Hematopoietic multipotent progenitor cell treated with erythropoietin and hydrocortisone succinate and interleukin-3 and kit ligand, for 17 days (in vitro differentiated cells): ENCODE data around the gene HOXC11.

Source experiments
- DNase-seq: peaks from one replicate; pipeline ENCODE4 v3.0.0-alpha.2; 2015; ENCODE audit warnings: low spot score

Gene HOXC11

GRCh38 chr12:53956914-53957536 is 15.9 kb upstream of the HOXC11 start:
- no peak for DNase-seq

DNA sequence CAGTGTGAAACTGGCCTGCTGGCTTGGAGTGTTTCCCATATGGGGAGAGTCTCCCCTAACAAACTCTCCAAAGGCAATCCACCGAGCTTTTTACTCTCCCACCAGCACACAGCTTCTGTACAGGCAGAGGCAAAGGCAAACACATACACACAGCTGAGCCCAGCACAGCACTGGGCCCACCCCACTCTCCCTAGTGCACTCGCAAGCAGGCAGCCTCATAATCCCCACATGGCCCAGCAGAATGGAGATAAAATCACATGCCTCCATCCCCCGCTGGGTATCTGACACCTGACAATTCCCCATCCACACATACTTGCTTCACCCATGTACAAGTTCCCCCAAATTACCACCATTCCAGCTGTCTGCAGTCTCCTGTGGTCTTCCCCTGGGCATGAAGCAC is 14.8 kb upstream of the HOXC11 start:
- DNase-seq: no peak

- no peak for DNase-seq
Observed at GRCh38 chr12:53959314-53959713, 13.6 kb upstream of the HOXC11 start.

DNA sequence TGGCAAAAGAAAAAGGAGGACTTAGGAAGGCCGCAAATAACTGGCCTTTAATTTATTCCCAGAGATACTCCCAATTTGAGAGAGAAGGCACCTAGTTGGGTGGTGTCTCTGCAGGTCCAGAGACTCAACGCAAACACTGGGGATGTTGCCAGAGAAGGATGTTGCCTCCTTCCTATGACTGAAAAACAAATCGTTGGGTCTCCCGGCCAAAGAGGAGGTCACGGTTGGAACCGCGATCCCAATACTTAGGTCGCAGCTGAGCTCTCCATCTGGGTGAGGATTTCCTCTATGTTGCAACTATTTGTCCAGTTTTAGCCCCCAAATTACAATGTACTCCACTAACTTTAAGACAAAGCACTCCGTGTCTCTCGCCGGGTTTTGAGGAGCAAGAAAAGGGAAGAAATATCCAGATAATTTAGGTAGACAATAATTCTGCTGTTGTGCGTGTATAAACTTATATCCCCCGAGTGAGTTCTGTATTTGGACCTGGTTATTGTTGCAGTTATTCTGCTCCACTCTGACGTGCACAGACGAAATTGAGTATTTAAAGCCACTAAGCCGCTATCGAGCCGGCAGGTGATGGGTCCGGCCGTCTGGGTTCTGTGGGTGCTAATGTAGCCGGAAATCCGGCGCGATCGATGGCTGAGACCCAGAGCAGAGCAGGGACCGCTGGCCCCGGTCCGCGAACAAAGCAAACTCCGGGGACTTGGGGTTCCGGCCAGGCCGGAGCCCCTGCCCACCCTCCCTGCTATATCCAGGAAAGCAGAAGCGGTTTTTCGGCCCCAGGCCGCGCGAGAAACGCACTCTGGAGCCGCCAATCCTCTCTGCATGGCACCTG is 12.5 kb upstream of the HOXC11 start:
- DNase-seq: no peak

GRCh38 chr12:53961025-53961761 is 11.7 kb upstream of the HOXC11 start:
- no peak for DNase-seq

DNA sequence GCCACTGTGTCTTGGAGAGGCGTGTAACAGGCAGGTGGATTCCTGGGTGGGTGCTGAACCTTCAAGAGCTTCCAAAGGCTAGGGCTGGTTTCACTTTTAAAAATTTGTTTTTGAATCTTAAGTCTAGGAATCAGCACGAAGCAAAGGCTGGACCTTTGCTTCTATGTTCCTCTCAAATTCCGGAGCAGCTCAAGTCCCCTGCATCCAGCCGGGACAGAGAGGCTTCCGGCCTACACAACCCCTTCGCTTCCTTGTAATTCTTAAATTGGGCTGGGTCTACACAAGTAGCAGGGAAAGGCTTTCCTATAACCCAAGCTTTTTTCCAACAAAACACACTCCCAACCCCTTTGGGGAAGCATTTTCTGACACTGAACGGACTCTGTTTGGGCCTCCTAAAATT is 9.9 kb upstream of the HOXC11 start:
- no peak for DNase-seq

DNA sequence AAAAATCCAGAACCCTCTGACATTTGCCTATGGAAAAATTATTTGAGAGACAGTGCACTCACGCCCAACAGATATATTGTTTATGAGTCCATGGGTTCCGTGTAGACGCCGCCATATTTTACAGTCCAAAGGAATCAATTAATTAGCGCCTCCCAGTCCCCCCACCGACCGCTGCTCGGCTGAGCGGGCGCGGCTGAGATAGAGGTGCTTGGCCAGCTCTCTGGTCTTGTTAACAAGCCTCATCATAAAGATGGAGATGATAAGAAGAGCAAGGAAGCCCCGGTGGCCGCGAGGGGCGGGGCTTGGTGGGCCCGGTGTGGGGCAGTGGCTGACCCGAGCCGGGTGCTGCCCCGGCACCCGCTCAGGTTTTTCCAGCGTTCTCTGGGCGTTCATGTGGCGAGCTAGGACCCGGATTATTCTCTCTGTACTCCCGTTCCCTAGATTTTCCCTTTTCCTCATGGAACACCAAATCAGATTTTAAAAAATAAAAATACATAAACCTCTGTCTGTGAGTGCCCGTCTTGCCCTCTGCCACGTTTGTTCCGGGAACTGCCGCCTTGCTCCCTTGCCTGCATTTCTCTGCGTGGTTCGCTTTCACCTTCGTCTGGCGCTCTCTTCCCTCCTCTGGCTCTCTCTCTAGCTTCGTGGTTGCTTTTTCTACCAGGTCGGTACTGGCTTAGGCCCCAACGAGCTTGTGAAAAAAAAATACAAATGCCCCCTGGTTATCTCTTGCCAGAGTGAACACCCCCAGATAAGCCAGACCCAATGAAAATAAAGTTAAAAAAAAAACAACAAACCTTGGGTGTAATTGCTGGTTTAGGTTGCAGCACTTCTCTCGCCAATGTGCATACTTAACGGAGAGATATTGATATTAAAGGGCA is 9.3 kb upstream of the HOXC11 start:
- DNase-seq: no peak

DNA sequence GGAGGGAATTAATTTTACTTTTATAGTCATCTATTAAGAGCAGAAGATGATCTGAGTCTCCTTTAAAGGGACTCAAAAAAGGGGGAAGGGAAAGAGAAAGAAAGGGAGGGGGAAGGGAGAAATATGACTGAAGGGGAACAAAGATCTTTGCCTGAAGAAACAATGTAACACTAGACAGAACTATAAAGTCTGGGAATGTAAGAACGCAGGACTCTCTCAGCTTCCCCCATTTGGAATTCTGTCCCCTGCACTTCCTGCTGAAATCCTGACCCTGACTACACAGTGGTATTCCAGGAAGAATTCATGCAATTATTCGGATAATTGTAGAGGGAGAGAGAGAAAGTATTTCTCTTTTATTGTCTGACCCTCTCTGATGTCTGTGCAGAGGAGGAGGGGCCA is 8.6 kb upstream of the HOXC11 start:
- no peak for DNase-seq

GRCh38 chr12:53965281-53966084 is 7.4 kb upstream of the HOXC11 start:
- DNase-seq: no peak

GRCh38 chr12:53966085-53966384 is 6.9 kb upstream of the HOXC11 start:
- DNase-seq: no peak

DNA sequence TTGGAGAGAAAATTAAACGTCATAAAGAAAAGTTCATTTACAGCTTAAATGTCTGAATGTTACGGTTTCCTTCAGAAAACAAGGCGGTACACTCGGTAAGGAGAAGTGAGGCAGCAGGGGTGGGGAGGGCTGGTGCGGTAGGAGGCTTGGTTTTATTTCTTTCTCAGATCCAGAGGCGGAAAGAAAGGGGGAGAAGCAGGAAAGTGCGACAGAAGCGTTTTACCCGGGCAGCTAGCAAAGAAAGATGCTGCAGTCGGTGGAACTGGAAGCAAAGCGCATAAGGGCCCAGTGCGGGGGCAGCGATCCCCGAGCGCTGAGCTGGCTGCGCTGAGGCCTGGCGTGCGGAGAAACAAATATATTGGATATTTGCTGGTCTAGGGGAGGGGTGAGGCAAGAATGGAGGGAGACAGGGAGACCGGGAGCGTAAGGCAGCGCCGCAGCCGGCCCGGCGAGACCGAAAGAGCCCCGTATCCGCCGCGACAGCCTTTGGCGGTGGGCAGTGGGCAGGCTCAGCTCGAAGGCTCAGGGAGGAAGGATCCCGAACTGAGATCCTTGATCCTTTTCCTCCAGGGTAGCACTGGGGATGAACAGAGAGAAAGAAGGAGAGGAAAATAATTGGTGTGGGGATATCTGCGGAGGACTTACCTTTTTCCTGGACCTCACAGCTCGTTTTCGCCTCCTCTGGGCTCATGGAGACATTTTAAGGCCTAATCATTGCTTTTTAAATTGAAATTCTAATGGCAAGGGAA is 6.4 kb upstream of the HOXC11 start:
- DNase-seq: no peak

DNA sequence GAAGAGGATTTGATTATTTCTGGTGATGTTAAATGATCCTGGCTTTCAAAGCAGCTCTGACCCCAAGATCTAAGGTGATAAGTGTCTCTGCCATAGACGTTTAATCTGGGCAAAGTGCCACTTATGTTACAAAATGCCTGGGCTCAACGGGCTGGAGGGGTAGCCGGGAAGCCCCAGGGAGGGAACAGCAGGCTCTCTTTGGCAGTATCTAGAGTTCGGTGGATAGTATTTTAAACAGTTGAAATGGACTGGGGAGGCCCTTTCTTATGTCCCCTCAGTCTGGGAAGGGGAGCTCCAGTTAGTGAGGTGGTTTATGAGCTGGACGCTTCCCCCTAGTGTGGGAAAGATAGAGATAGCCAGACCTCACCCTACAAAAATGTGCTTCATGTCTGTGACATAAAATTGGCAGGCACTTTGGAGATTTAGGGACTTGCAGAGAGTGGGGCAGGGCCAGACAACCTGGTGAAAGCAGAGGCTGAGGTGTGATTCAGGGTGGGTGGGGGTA is 5.5 kb upstream of the HOXC11 start:
- DNase-seq: no peak

- no peak for DNase-seq
Observed at GRCh38 chr12:53968214-53969127, 4.5 kb upstream of the HOXC11 start.

DNA sequence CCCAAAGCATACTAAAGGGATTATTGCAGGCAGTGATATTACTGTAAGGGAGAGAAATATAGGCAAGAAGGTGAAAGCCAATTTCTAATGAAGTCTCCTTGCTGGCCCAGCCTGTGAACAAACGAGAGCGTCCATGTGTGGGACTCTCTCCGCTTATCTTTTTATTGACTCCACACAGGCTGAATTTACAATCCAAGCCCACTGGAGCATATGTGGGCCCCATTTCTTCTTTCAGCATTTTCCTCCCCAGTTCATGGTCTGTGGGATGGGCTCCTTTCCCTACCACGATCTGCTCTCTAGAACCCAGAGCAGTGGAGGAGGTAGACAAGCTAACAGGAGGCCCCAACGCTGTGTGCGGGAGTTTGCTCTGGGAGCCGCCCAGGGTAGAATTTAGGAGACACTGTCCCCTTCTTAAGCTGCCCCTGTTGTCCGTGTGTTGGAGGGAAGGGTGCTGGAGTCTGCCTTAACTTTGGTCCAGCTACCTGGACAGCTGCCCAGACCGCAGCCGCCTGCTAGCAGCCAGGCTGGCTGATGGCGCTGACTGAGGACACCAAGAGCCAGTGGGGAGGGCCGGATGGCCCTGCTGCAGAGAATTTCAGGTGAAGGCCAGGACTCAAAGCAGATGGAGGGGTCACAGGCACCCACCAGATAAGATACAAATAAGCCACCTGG is 3.2 kb upstream of the HOXC11 start:
- DNase-seq: no peak

DNA sequence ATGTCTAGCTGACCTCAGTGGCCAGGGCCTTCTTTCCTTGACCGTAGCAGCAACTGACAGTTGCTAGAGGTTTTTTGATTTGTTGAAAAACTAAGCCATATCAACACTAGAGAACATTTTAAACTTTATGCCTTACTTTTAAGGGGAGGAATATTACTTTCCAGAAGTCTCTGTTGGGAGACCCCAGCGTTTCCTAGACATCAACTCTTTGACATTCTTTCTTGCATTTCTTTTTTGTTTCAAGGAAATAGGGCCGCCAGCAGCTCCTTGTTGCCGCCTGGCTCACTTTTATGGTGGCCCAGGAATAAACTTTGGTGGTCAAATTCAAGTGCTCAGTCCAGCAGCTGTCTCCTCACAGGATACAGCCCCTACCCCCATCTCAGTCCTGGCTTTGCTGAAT is 2.5 kb upstream of the HOXC11 start:
- no peak for DNase-seq

- DNase-seq: no peak
Observed at GRCh38 chr12:53971129-53971528, 1.8 kb upstream of the HOXC11 start.

GRCh38 chr12:53971686-53972085 is 1.2 kb upstream of the HOXC11 start:
- DNase-seq: no peak

- DNase-seq: no peak
Observed at GRCh38 chr12:53972152-53972702, 699 bp upstream of the HOXC11 start.
